Loucy (cell line): ENCODE data around the gene TRIM63.

Experiments used
- H2AFZ ChIP-seq: fragments of 200-600 bp; sonication (generic); 2 replicates; pipeline ENCODE4 v1.6.0; 2016; ENCODE audit warnings: antibody characterized with exemption, mild to moderate bottlenecking, low read length, moderate library complexity
- H3F3A ChIP-seq: fragments of 200-600 bp; 2 replicates; pipeline ENCODE4 v1.6.0; 2016; ENCODE audit warnings: antibody characterized with exemption, low read depth, mild to moderate bottlenecking
- H3K27me3 ChIP-seq: fragments of 200-600 bp; sonication (generic); 2 replicates; pipeline ENCODE4 v1.6.1; 2014; ENCODE audit warnings: low read length, mild to moderate bottlenecking; ENCODE audit not compliant: insufficient read depth, poor library complexity, severe bottlenecking
- H3K36me3 ChIP-seq: fragments of 200-600 bp; sonication (generic); 2 replicates; pipeline ENCODE4 v1.6.1; 2016; ENCODE audit warnings: low read length; ENCODE audit not compliant: insufficient read depth
- H3K4me1 ChIP-seq: fragments of 200-600 bp; sonication (generic); 2 replicates; pipeline ENCODE4 v1.5.1; 2014; ENCODE audit warnings: low read length, mild to moderate bottlenecking; ENCODE audit not compliant: insufficient read depth, poor library complexity, severe bottlenecking
- H3K4me2 ChIP-seq: fragments of 200-600 bp; sonication (generic); 2 replicates; pipeline ENCODE4 v1.6.0; 2014; ENCODE audit warnings: antibody characterized with exemption, low read length, low read depth, mild to moderate bottlenecking; ENCODE audit not compliant: poor library complexity, severe bottlenecking
- H3K4me3 ChIP-seq: fragments of 200-600 bp; sonication (generic); 2 replicates; pipeline ENCODE4 v1.5.1; 2014; ENCODE audit warnings: low read length, mild to moderate bottlenecking, mixed read lengths; ENCODE audit not compliant: poor library complexity, severe bottlenecking
- H3K79me2 ChIP-seq: fragments of 200-600 bp; sonication (generic); 2 replicates; pipeline ENCODE4 v1.6.1; 2014; ENCODE audit warnings: low read length; ENCODE audit not compliant: insufficient read depth
- H3K9ac ChIP-seq: fragments of 200-600 bp; sonication (generic); 2 replicates; pipeline ENCODE4 v1.6.0; 2014; ENCODE audit warnings: mild to moderate bottlenecking, low read depth, low read length, moderate library complexity; ENCODE audit not compliant: poor library complexity, severe bottlenecking
- H3K9me2 ChIP-seq: fragments of 200-600 bp; sonication (generic); replicated peaks from 2 replicates; pipeline ENCODE4 v1.6.1; 2016; ENCODE audit warnings: low read depth, low read length, mixed read lengths
- H3K9me3 ChIP-seq: fragments of 200-600 bp; sonication (generic); 2 replicates; pipeline ENCODE4 v1.6.1; 2014; ENCODE audit warnings: mild to moderate bottlenecking, antibody characterized with exemption, low read length, low read depth; ENCODE audit not compliant: insufficient read depth
- H4K20me1 ChIP-seq: fragments of 200-600 bp; sonication (generic); 2 replicates; pipeline ENCODE4 v1.6.0; 2014; ENCODE audit warnings: antibody characterized with exemption, low read length, mild to moderate bottlenecking; ENCODE audit not compliant: insufficient read depth, poor library complexity, severe bottlenecking
- EZH2phosphoT487 ChIP-seq: fragments of 200-600 bp; IDR thresholded peaks from 2 replicates; pipeline ENCODE4 v1.6.1; 2018; ENCODE audit warnings: antibody characterized with exemption, mild to moderate bottlenecking, moderate library complexity, borderline replicate concordance
- TF ChIP-seq, protein P1 (sequence below): fragments of 200-600 bp; sonication (generic); conservative IDR thresholded peaks from 2 replicates; pipeline ENCODE4 v1.5.1; 2014; ENCODE audit warnings: mild to moderate bottlenecking, antibody characterized with exemption, low read length

The TRIM63 gene

DNA sequence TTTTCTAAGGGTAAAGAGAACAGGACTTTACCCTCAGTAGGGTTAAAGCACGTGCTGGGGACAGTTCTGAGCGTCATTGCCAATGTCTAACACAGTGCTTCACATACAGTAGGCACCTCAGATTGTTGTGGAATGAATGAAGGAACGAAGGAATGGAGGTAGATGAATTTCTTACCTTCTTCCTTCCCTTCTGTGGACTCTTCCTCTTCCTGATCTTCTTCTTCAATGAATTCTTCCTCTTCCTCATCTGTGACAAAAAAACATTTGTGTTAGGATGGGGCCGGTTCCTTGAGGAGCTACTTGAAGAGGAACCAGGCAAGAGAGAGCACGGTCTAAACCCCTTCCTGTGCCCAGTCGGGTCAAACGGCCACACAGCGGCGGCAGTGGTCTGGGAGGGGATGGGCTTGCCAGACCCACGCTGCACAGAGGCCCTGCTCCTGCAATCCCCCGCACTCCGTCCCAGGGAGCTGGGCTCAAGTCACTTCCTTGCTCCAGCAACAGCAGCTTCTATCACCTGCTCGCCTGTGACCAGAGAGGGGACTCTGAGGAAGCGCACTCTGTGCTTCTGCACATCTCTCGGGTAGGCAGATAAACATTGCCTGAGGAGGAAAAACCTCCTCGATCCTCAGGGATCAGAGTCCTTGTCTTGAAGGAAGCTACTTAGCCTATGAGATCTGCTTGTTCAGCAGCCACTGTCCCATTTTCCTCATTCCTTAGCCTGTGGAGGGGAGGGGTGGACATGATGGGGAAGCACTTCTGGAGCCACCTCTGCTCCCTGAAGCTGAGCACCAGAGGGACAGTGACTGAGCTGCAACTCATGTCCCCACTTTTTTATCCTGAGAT is 13.5 kb downstream of the TRIM63 start:
- H3K9ac ChIP-seq = no peak overlapping the region
- H3K9me3 ChIP-seq = no peaks in the 10 kb centered on the region
- H3K27me3 ChIP-seq = no peaks in the 10 kb centered on the region
- no peaks in the 10 kb centered on the region for H3K79me2 ChIP-seq
- peaks cover 24% of the 10 kb centered on the region for H3K4me1 ChIP-seq
- H3K4me3 ChIP-seq = no peak overlapping the region
- H3K4me2 ChIP-seq = no peak overlapping the region
- no peaks in the 10 kb centered on the region for H4K20me1 ChIP-seq
- TF ChIP-seq, protein P1, sequence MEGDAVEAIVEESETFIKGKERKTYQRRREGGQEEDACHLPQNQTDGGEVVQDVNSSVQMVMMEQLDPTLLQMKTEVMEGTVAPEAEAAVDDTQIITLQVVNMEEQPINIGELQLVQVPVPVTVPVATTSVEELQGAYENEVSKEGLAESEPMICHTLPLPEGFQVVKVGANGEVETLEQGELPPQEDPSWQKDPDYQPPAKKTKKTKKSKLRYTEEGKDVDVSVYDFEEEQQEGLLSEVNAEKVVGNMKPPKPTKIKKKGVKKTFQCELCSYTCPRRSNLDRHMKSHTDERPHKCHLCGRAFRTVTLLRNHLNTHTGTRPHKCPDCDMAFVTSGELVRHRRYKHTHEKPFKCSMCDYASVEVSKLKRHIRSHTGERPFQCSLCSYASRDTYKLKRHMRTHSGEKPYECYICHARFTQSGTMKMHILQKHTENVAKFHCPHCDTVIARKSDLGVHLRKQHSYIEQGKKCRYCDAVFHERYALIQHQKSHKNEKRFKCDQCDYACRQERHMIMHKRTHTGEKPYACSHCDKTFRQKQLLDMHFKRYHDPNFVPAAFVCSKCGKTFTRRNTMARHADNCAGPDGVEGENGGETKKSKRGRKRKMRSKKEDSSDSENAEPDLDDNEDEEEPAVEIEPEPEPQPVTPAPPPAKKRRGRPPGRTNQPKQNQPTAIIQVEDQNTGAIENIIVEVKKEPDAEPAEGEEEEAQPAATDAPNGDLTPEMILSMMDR = no peak
- TF ChIP-seq EZH2phosphoT487 = no peak
- H3F3A ChIP-seq = no peaks in the 10 kb centered on the region
- no peaks in the 10 kb centered on the region for H3K9me2 ChIP-seq
- H3K36me3 ChIP-seq = no peaks in the 10 kb centered on the region
- H2AFZ ChIP-seq = 0 out of 2 replicates have a peak overlapping the region, but pooled peaks have one; percentile 1

DNA sequence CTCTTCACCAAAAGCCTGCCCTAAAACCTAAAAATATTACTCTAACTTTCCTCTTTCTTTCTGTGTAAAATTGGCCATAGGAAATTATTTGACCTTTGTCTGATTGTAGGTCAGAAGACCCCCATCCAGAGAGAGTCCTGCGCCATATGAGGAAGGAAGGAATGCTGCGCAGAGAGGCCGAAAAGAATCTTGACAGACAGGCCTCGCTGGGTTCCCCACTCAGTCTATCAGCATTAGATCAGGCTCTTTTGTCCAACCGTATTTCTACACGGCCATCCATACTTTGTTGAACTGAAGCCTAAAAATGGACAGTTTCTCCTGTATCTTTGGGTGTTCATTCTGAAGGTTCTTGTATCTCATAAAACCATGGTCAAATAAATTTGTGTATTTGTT is 17.2 kb downstream of the TRIM63 start:
- Histone ChIP-seq H3K79me2 (no peaks in the 10 kb centered on the region), H2AFZ (peak overlapping the region; percentile 54; the same call in 1 of the 2 replicates), H3K27me3 (no peaks in the 10 kb centered on the region), H3K9me3 (no peaks in the 10 kb centered on the region), H3K4me3 (no peak overlapping the region), H3K4me1 (peaks cover 24% of the 10 kb centered on the region), H3F3A (no peaks in the 10 kb centered on the region), H3K9ac (no peak overlapping the region), H3K9me2 (no peaks in the 10 kb centered on the region), H4K20me1 (no peaks in the 10 kb centered on the region), H3K36me3 (no peaks in the 10 kb centered on the region), H3K4me2 (no peak overlapping the region)
- TF ChIP-seq, protein P1 = no peak
- no peak for TF ChIP-seq EZH2phosphoT487

DNA sequence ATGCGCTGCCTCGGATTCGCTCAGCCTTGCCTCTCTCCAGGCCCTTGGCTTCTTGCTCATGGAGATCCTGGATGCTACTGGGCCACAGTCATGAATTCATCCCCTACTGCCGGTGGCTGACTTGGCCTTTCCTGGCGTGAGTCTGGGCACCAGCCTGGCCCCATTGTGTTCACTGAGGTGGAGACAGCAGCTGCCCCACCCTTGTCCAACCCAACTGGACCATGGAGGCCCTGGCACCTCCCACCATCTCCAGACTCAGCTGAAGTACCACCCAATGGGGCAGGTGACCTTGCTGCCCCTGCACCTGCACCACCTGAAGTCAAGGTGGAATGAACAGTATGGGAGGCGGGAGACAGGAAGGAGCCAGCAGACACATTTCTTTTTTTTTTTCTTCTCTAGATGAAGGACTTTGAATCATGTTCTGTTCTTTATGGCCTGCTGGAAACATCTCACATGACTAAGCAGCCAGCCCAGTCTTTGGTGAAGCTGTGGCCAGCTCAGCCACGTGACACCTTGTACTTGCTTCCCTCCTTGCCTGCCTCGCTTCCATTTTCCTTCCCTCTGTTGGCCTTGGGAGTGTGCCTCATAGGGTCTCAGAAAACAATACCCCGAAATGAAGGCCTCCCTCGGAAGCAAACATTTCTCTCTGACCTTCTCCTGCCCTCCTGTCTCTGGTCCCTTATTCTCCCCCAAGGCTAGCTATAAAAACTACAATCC is 17.7 kb downstream of the TRIM63 start:
- Histone ChIP-seq H3K4me1 (peaks cover 24% of the 10 kb centered on the region), H3K36me3 (no peaks in the 10 kb centered on the region), H3K4me3 (no peak overlapping the region), H3K9me2 (no peaks in the 10 kb centered on the region), H3K9me3 (no peaks in the 10 kb centered on the region), H3K27me3 (no peaks in the 10 kb centered on the region), H3K9ac (no peak overlapping the region), H3K79me2 (no peaks in the 10 kb centered on the region), H3F3A (no peaks in the 10 kb centered on the region), H2AFZ (peak overlapping the region; percentile 54; the same call in 1 of the 2 replicates), H4K20me1 (no peaks in the 10 kb centered on the region), H3K4me2 (no peak overlapping the region)
- no peak for TF ChIP-seq EZH2phosphoT487
- TF ChIP-seq, protein P1 = no peak
